ENCODE data around the gene SHISA6. TPM values are rescaled to one million over a fixed set of nuclear protein-coding genes. Genes with fewer than 3 reads are reported as not detected.

The SHISA6 gene
- total RNA-seq, 1 donor from 2014 or later, result not detected

GRCh38 chr17:11278186-11278991 lies 37.4 kb downstream of the SHISA6 start:
- H3K27me3 Mint-ChIP-seq, result no peaks in the 10 kb centered on the region
- no peaks in the 10 kb centered on the region for H3K9me3 Mint-ChIP-seq
- no peak overlapping the region for H3K27ac Mint-ChIP-seq
- H3K4me3 Mint-ChIP-seq, result no peak overlapping the region
- H3K36me3 Mint-ChIP-seq (ENCODE audit: low read depth), result no peaks in the 10 kb centered on the region
- no peaks in the 10 kb centered on the region for H3K4me1 Mint-ChIP-seq
- DNase-seq, result no peak
- intact Hi-C loops (cut with micrococcal nuclease), result no loop called here

DNA sequence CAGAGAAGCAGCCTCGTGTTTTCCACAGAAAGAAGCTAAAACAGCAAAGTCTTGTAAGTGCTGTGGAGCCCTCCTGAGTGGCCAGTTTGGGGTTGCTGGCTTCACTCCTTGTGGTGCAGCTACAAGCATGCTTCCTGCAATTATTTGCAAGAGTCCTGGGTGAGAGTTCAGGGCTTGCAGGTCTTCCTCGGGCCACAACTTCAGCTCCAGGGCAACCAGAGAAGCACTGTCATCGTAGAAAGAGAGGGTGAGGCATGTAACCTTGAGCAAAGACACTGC lies 37.9 kb downstream of the SHISA6 start:
- Mint-ChIP-seq H3K9me3 (no peaks in the 10 kb centered on the region), H3K27ac (no peak overlapping the region), H3K36me3 (ENCODE audit: low read depth) (no peaks in the 10 kb centered on the region), H3K4me1 (no peaks in the 10 kb centered on the region), H3K27me3 (no peaks in the 10 kb centered on the region), H3K4me3 (no peak overlapping the region)
- no peak for DNase-seq
- intact Hi-C loops (cut with micrococcal nuclease), result no loop called here

DNA sequence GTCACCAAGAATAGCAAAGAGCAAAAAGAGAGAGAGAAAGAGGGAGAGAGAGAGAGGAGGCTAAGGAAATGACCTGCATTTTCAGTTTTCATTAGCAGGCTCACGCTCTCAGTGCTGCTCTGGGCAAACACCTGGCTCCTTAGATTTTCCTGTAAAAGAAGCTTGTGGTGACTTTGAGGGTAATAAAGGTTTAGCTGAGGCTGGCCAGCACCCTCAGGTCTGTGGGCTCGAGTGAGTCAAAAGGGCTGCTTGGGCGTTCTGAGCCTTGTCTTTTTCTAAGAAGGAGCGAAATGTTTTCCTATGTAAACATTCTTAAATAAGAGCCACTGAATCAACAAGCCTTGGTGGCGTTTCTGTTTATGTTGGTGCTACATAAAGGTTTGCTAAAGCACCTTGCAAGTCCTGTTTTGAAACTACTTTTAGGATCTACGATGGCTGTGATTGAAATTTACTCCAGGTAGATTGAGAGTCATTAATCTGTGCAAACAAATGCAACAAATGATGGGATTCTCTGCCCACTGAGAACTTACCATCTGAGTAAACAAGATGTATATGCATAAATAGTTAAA lies 38.8 kb downstream of the SHISA6 start:
- Mint-ChIP-seq H3K9me3 (no peaks in the 10 kb centered on the region), H3K4me3 (no peak overlapping the region), H3K4me1 (no peaks in the 10 kb centered on the region), H3K27me3 (no peaks in the 10 kb centered on the region), H3K27ac (no peak overlapping the region), H3K36me3 (ENCODE audit: low read depth) (no peaks in the 10 kb centered on the region)
- intact Hi-C loops (cut with micrococcal nuclease), result no loop called here
- no peak for DNase-seq

DNA sequence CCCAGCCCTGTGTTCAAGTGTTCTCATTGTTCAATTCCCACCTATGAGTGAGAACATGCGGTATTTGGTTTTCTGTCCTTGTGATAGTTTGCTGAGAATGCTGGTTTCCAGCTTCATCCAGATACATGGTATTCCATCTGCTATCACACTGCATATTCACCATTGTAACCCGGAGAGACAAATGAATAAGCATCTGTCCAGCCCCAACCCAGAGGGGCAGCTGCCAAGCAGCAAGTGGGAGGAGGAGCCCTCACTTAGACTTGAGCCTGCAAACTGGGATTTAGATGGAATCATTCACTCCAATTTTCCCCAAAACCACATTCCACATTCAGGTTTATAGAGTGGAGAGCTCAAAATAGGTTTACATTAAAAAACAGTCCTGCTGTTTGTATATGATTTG lies 41.6 kb downstream of the SHISA6 start:
- no peaks in the 10 kb centered on the region for H3K4me1 Mint-ChIP-seq
- no peak for DNase-seq
- no peak overlapping the region for H3K27ac Mint-ChIP-seq
- H3K36me3 Mint-ChIP-seq (ENCODE audit: low read depth), result no peaks in the 10 kb centered on the region
- intact Hi-C loops (cut with micrococcal nuclease), result no loop called here
- no peaks in the 10 kb centered on the region for H3K27me3 Mint-ChIP-seq
- H3K4me3 Mint-ChIP-seq, result no peak overlapping the region
- H3K9me3 Mint-ChIP-seq, result no peaks in the 10 kb centered on the region

- no peak overlapping the region for H3K27ac Mint-ChIP-seq
- intact Hi-C loops (cut with micrococcal nuclease), result no loop called here
These were observed 43.8 kb downstream of the SHISA6 start for GRCh38 chr17:11284811-11285210.

DNA sequence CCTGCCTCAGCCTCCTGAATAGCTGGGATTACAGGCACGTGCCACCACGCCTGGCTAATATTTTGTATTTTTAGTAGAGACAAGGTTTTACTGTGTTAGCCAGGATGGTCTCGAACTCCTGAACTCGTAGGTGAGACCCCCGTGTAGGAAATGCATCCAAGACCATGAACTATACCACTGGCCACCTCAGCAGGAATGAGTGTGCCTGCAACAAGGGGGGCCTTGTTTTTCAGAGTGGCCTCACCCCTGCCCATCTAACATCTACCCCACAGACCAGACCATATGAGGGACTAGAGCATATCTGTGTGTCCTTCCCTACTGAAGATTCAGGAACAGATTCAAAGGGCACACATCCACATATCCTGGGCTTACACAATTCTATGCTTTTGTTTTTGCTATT lies 44.9 kb downstream of the SHISA6 start:
- intact Hi-C loops (cut with micrococcal nuclease), result no loop called here
- H3K27ac Mint-ChIP-seq, result no peak overlapping the region
- no peak for DNase-seq

More at GRCh38 chr17:11284811-11285210, 43.8 kb downstream of the SHISA6 start:
- no peak for DNase-seq
- H3K4me1 Mint-ChIP-seq, result no peaks in the 10 kb centered on the region
- no peaks in the 10 kb centered on the region for H3K9me3 Mint-ChIP-seq
- no peaks in the 10 kb centered on the region for H3K27me3 Mint-ChIP-seq
- no peak overlapping the region for H3K4me3 Mint-ChIP-seq
- H3K36me3 Mint-ChIP-seq (ENCODE audit: low read depth), result no peaks in the 10 kb centered on the region

DNA sequence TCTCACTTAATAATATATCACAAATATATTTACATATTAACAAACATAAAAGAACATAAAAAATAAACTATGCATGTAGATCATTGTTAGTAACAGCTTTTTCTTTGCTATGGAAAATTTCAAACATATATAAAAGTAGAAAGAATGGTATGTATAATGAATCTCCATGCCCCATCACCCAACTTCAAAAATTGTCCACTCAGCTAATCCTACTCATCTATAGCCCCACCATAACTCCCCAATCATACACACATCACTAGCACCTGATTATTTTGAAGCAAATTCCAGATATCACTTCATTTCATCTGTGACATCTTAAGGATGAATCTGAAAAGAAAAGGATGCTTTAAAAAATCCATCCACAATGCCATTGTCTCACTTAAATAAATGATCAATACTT lies 46.8 kb downstream of the SHISA6 start:
- no peak overlapping the region for H3K4me3 Mint-ChIP-seq
- H3K4me1 Mint-ChIP-seq, result no peaks in the 10 kb centered on the region
- H3K27ac Mint-ChIP-seq, result no peak overlapping the region
- intact Hi-C loops (cut with micrococcal nuclease), result no loop called here
- no peaks in the 10 kb centered on the region for H3K27me3 Mint-ChIP-seq
- H3K9me3 Mint-ChIP-seq, result no peaks in the 10 kb centered on the region
- DNase-seq, result no peak
- H3K36me3 Mint-ChIP-seq (ENCODE audit: low read depth), result no peaks in the 10 kb centered on the region

More for the DNA sequence above, 44.9 kb downstream of the SHISA6 start:
- Mint-ChIP-seq H3K4me1 (no peaks in the 10 kb centered on the region), H3K27me3 (no peaks in the 10 kb centered on the region), H3K36me3 (ENCODE audit: low read depth) (no peaks in the 10 kb centered on the region), H3K9me3 (no peaks in the 10 kb centered on the region), H3K4me3 (no peak overlapping the region)

GRCh38 chr17:11290814-11291213 lies 49.8 kb downstream of the SHISA6 start:
- Mint-ChIP-seq H3K36me3 (ENCODE audit: low read depth) (no peaks in the 10 kb centered on the region), H3K4me3 (no peak overlapping the region), H3K27me3 (no peaks in the 10 kb centered on the region), H3K4me1 (no peaks in the 10 kb centered on the region), H3K9me3 (no peaks in the 10 kb centered on the region), H3K27ac (no peak overlapping the region)
- no peak for DNase-seq
- intact Hi-C loops (cut with micrococcal nuclease), result no loop called here

DNA sequence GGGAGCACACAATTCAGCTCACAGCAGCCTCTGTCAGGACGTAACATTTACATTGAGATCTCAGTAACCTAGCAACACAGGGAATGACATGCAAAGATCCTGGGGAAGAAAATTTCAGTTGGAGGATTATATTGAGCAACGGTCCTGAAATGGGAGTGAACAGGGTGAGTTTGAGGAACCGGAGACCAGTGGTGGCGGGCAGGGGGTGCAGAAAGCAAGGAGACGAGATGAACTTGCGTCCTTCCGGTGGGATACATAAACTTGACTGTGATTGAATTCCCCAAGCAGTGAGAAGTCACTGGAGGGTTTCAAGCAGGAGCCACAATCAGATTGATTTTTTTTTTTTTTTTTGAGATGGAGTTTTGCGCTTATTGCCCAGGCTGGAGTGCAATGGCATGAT lies 51.5 kb downstream of the SHISA6 start:
- Mint-ChIP-seq H3K4me3 (no peak overlapping the region), H3K27ac (no peak overlapping the region)
- intact Hi-C loops (cut with micrococcal nuclease), result no loop called here

DNA sequence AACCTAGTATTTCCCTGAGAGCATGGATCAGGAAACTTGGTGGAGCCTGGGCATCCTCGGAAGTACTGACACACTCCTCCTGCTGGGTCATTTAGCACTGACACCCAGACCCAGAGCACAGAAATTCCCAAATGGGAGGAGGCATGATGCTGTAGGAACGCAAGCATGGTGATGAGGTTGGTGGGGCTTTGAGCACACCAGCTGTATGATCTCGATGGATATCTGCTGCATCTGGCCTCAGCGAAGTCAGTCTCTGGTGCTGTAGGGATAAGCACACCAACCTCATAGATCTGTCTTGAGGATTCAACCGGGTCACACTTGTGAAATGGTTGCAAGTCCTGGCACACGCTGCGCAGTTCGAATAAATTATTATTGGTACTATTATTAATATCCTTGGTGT lies 52.5 kb downstream of the SHISA6 start:
- no peak overlapping the region for H3K27ac Mint-ChIP-seq
- intact Hi-C loops (cut with micrococcal nuclease), result no loop called here
- no peak for DNase-seq
- H3K4me1 Mint-ChIP-seq, result no peaks in the 10 kb centered on the region
- H3K36me3 Mint-ChIP-seq (ENCODE audit: low read depth), result no peaks in the 10 kb centered on the region
- no peaks in the 10 kb centered on the region for H3K27me3 Mint-ChIP-seq
- no peak overlapping the region for H3K4me3 Mint-ChIP-seq
- peaks cover 4% of the 10 kb centered on the region for H3K9me3 Mint-ChIP-seq

More for the DNA sequence above, 51.5 kb downstream of the SHISA6 start:
- peaks cover 4% of the 10 kb centered on the region for H3K9me3 Mint-ChIP-seq
- no peaks in the 10 kb centered on the region for H3K4me1 Mint-ChIP-seq
- H3K36me3 Mint-ChIP-seq (ENCODE audit: low read depth), result no peaks in the 10 kb centered on the region
- H3K27me3 Mint-ChIP-seq, result no peaks in the 10 kb centered on the region
- no peak for DNase-seq

DNA sequence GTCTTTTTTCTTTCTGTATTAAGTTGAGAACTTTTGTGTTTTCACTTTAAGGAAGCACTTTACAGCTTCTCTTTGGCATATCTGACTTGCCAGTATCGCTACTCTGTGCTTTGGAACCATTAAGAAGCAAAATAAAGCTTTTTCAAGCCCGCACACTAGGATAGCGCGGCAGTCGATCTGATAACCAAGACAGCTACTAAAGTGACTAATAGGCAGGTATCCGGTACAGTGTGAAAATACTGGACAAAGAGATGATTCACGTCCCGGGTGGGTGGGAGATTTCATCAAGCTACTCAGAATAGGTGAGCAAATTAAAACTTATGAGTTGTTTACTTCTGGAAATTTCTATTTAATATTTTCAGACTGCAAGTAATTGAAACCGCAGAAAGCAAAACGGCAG lies 53.8 kb downstream of the SHISA6 start:
- Mint-ChIP-seq H3K4me1 (no peaks in the 10 kb centered on the region), H3K9me3 (peaks cover 4% of the 10 kb centered on the region), H3K36me3 (ENCODE audit: low read depth) (no peaks in the 10 kb centered on the region), H3K27ac (no peak overlapping the region), H3K4me3 (no peak overlapping the region), H3K27me3 (no peaks in the 10 kb centered on the region)
- no peak for DNase-seq
- intact Hi-C loops (cut with micrococcal nuclease), result no loop called here

GRCh38 chr17:11296994-11297393 lies 56.0 kb downstream of the SHISA6 start:
- Mint-ChIP-seq H3K4me3 (no peak overlapping the region), H3K27me3 (no peaks in the 10 kb centered on the region), H3K9me3 (peaks cover 4% of the 10 kb centered on the region), H3K27ac (no peak overlapping the region), H3K36me3 (ENCODE audit: low read depth) (no peaks in the 10 kb centered on the region), H3K4me1 (no peaks in the 10 kb centered on the region)
- no peak for DNase-seq
- intact Hi-C loops (cut with micrococcal nuclease), result no loop called here

DNA sequence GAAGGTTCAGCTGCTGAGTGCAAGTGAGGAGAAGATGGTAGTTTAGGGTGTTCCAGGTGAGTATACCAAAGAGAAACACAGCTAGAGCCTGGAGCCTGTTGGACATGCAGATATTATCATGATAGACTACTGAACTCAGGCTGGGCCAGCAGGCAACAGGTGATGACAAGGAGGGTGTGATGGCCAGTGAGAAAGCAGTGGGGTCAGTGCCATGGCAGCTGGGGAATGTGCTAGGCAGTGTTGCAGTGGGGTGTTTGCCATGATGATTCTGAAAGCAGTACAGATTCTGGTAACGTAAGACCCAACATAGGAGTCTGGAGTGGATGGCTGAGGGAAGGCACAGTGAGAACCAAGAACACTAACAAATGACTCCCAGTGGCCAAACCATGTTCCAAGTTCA lies 57.4 kb downstream of the SHISA6 start:
- no peak overlapping the region for H3K27ac Mint-ChIP-seq
- H3K27me3 Mint-ChIP-seq, result no peaks in the 10 kb centered on the region
- no peak overlapping the region for H3K4me3 Mint-ChIP-seq
- H3K4me1 Mint-ChIP-seq, result no peaks in the 10 kb centered on the region
- intact Hi-C loops (cut with micrococcal nuclease), result no loop called here
- peaks cover 4% of the 10 kb centered on the region for H3K9me3 Mint-ChIP-seq
- peak; percentile 26 for DNase-seq
- H3K36me3 Mint-ChIP-seq (ENCODE audit: low read depth), result no peaks in the 10 kb centered on the region

- Mint-ChIP-seq H3K4me3 (no peak overlapping the region), H3K36me3 (ENCODE audit: low read depth) (no peaks in the 10 kb centered on the region), H3K9me3 (peaks cover 4% of the 10 kb centered on the region), H3K27me3 (no peaks in the 10 kb centered on the region), H3K4me1 (no peaks in the 10 kb centered on the region), H3K27ac (no peak overlapping the region)
- intact Hi-C loops (cut with micrococcal nuclease), result no loop called here
- DNase-seq, result peak; percentile 22
These were observed 59.2 kb downstream of the SHISA6 start for GRCh38 chr17:11300201-11300600.

DNA sequence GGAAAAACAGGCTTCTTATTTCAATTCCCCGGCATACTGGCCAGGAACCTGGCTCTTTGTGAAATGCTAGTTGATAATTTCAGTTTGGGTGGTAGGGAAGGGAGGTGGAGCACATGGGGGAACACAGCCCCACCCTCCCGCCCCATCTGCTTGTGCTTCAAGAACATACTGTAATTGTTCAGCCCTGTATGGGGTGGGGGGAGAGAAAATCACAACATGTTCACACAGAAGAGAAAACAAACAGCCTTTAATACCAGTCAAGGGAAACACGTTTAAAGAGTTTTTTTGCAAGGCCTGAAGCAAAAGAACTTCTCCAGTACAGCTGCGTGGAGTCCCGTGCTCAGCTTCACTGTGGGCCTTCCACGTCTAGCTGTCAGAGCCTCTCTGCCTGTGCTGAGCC lies 59.7 kb downstream of the SHISA6 start:
- DNase-seq, result peak; percentile 15
- intact Hi-C loops (cut with micrococcal nuclease), result no loop called here
- H3K36me3 Mint-ChIP-seq (ENCODE audit: low read depth), result no peaks in the 10 kb centered on the region
- H3K27me3 Mint-ChIP-seq, result no peaks in the 10 kb centered on the region
- H3K4me1 Mint-ChIP-seq, result no peaks in the 10 kb centered on the region
- H3K27ac Mint-ChIP-seq, result no peak overlapping the region
- peaks cover 4% of the 10 kb centered on the region for H3K9me3 Mint-ChIP-seq
- no peak overlapping the region for H3K4me3 Mint-ChIP-seq

All from activated CD4-positive, alpha-beta T cell treated with anti-CD3 and anti-CD28 coated beads, Interleukin-2, amount 10 ng/mL, durations not matched to agents 24 days and 14 days (primary cell).